HepG2 (cell line): ENCODE data around the gene TMUB1. TPM values are rescaled to one million over a fixed set of nuclear protein-coding genes. Genes with fewer than 3 reads are reported as not detected.

Source experiments
- DNMT3B ChIP-seq: conservative IDR thresholded peaks from 2 replicates; pipeline ENCODE4 v1.6.1; 2016; ENCODE audit warnings: missing biosample characterization, control low read depth
- GABPA ChIP-seq, 2 experiments: IDR thresholded peaks; 2 replicates each; pipeline ENCODE4 v1.6.1; 2011 to 2016; ENCODE audit warnings: low read depth in 2 of 2, low read length in 1 of 2, missing biosample characterization in 1 of 2, missing genetic modification characterization in 1 of 2
- MYPOP ChIP-seq: sonication (generic); formaldehyde crosslinking; IDR thresholded peaks from 2 replicates; pipeline ENCODE4 v1.8.1; 2023; ENCODE audit warnings: mild to moderate bottlenecking, moderate library complexity, missing genetic modification reagents
- PHF8 ChIP-seq: sonication (generic); formaldehyde crosslinking; IDR thresholded peaks from 2 replicates; pipeline ENCODE4 v1.5.0; 2020; ENCODE audit warnings: missing genetic modification reagents
- PRDM4 ChIP-seq: sonication (generic); formaldehyde crosslinking; IDR thresholded peaks from 2 replicates; pipeline ENCODE4 v1.9.0; 2021; ENCODE audit warnings: missing genetic modification reagents, borderline replicate concordance
- SMAD3 ChIP-seq: sonication (generic); formaldehyde crosslinking; IDR thresholded peaks from 2 replicates; pipeline ENCODE4 v1.4.0; 2020; ENCODE audit warnings: missing genetic modification reagents
- SP5 ChIP-seq: IDR thresholded peaks from 2 replicates; pipeline ENCODE4 v1.6.1; 2016; ENCODE audit warnings: low read depth, borderline replicate concordance
- UBTF ChIP-seq: sonication (generic); formaldehyde crosslinking; IDR thresholded peaks from 2 replicates; pipeline ENCODE4 v1.4.0; 2020; ENCODE audit warnings: mild to moderate bottlenecking, missing genetic modification reagents
- ZFP36L1 ChIP-seq: sonication (generic); formaldehyde crosslinking; IDR thresholded peaks from 2 replicates; pipeline ENCODE4 v1.8.0; 2022; ENCODE audit warnings: mild to moderate bottlenecking, missing genetic modification reagents, moderate library complexity
- ZFP62 ChIP-seq: sonication (generic); formaldehyde crosslinking; IDR thresholded peaks from 2 replicates; pipeline ENCODE4 v1.4.0; 2020; ENCODE audit warnings: missing genetic modification reagents
- ZNF414 ChIP-seq: sonication (generic); formaldehyde crosslinking; IDR thresholded peaks from 2 replicates; pipeline ENCODE4 v1.5.0; 2020; ENCODE audit warnings: missing genetic modification reagents
- ZNF513 ChIP-seq: sonication (generic); formaldehyde crosslinking; conservative IDR thresholded peaks from 2 replicates; pipeline ENCODE4 v1.5.0; 2020; ENCODE audit warnings: missing genetic modification reagents
- ZSCAN29 ChIP-seq: sonication (generic); formaldehyde crosslinking; conservative IDR thresholded peaks from 2 replicates; pipeline ENCODE4 v1.4.0; 2020; ENCODE audit warnings: mild to moderate bottlenecking, missing genetic modification reagents
- ZSCAN30 ChIP-seq: sonication (generic); formaldehyde crosslinking; IDR thresholded peaks from 2 replicates; pipeline ENCODE4 v1.5.0; 2020; ENCODE audit warnings: mild to moderate bottlenecking, missing genetic modification reagents
- polyA plus RNA-seq, 8 experiments: library from polyadenylated mRNA; depleted of rRNA in 3 of 8; stranded (reverse) in 7 of 8; unstranded in 1 of 8; fragments of >200 nt; fragmentation: Illumina TruSeq in 4 of 8; extraction: Trizol in 4 of 8; gene quantifications; 2 replicates each; pipeline versions ENCODE4 v1.2.1 to v1.2.3, GENCODE V29; 2011 to 2016; ENCODE audit warnings: low read depth in 4 of 8, missing spikeins in 1 of 8, mixed read lengths in 1 of 8; ENCODE audit not compliant: insufficient read depth in 1 of 8
- total RNA-seq, 5 experiments: library from RNA; depleted of rRNA; stranded (reverse); fragments of >200 nt; fragmentation: Illumina TruSeq; extraction: Trizol; gene quantifications; 2 replicates each; pipeline ENCODE4 v1.2.3, GENCODE V29; 2016; ENCODE audit warnings: low read depth in 1 of 5

Gene TMUB1
- total and polyA plus RNA-seq, 2 of the 13 experiments (the other 11 are each of a cell fraction or from before 2014, with no cell fraction given): 44.8 to 51.6 TPM

GRCh38 chr7:151062399-151063211, 20.7 kb downstream of the TMUB1 start (continued):
- TF ChIP-seq UBTF (CRISPR knock-in tag) (peak; percentile 40), ZSCAN30 (CRISPR knock-in tag) (no peak), ZSCAN29 (CRISPR knock-in tag) (no peak), PHF8 (CRISPR knock-in tag) (0 out of 2 replicates have a peak, but pooled peaks have one; percentile 53), SP5 (CRISPR knock-in tag) (no peak), DNMT3B (CRISPR knock-in tag) (no peak), MYPOP (no peak), GABPA (IDR thresholded peaks at IDR 0.05; ENCODE audit: low read depth, low read length) (no peak), GABPA (CRISPR knock-in tag; IDR thresholded peaks at IDR 0.05; ENCODE audit: low read depth) (peak; percentile 21; the same call in 1 of the 2 replicates), PRDM4 (CRISPR knock-in tag) (no peak), ZNF513 (CRISPR knock-in tag) (no peak), SMAD3 (no peak), ZFP36L1 (peak; percentile 39; the same call in 1 of the 2 replicates), ZNF414 (CRISPR knock-in tag) (0 out of 2 replicates have a peak, but pooled peaks have one; percentile 48), ZFP62 (CRISPR knock-in tag) (no peak)
